ENCODE results near the gene CMIP.

CMIP gene

DNA sequence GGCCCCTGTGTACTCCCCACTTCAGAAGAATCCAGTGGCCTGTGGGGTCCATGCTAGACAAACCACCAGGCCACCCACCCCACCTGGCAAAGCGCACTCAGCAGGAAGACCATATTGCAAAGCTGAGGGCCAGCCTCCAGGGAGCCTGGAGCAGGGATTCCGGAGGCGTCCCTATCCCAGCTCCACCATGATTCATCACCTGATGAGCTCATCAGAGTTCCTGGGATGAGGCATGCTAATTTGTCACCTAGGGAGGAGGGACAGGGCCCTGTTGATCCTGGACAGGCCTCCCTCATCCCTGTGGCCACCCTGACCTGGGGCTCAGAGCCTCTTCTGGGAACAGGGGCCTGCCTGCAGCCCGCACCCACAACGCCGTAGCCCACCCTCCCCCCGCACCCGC is 202.9 kb downstream of the CMIP start:
- DNase-seq = peak; percentile 28 to 47

DNA sequence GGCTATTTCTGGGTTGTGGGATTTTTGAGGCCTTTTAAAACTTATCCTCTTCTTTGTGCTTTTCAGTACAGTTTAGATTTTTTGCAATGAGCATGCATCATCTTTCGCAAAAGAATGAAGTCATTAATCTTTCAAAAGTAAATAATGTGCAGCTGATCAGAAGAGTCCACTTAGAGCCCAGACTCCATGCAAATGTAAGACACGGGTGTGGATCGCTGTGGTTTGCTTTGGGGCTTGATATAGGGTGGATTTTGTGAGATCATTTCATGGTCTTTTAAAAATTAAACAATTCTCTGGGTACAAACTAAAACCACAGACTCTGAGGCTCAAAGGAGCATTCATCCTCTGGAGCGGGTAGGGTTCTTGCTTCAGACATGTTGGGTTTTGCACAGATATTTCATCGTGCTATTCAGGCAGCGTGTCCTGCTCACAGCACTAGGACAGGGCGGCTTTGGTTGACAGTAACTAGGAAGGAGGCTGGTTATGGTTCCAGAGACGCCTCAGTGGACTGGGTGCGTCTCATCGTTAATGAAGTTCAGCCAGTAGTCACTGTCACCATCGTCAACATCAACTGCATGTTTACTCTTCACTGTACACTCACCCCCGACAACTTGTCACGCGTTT is 205.1 kb downstream of the CMIP start:
- no peak for DNase-seq

DNA sequence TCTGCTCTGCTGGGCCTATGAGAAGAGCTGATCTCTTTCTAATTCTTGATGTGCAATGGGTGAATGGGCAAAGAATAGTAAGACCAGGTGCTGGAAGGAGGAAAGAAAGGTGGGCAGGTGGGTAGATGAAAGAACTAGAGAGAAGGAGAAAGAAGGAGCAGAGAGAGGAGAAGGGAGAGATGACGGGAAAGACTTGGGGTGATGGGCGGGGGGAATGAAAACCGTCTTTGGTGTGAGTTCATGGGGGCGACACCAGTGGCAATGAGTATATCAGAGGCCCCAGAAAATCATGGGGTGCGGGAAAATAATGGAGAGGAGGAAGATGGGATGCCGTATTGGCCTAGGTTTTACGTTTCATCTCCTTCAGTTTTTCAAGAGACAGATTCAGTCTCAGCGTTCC is 205.7 kb downstream of the CMIP start:
- DNase-seq = no peak

DNA sequence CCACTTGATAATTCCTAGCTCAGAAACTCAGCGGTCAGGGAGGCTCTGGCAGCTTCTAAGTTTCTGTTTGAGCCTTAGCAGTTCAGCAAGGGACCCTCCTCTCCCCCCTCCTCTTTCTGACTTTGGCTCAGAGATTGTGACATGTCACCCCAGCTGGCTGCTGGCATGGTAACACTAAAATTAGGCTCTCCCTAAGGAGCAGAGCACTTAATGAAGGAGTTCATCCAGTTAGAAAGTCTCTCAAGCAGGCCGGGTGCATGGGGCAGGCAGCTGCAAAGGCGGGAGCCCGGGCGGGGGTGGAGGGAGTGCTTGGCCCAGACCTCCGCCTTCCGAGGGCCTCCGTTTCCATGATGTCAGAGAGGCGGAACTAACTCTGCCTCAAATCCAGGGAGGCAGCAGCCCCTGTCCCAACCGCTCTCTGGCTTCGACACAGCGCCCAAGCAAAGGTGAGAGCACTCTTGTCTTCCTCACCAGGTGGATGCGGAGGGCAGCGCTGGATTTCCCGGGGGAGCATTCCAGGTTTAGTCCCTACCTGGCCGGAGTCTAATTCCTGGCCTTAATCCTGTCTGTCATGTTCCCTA is 206.5 kb downstream of the CMIP start:
- DNase-seq = no peak

DNA sequence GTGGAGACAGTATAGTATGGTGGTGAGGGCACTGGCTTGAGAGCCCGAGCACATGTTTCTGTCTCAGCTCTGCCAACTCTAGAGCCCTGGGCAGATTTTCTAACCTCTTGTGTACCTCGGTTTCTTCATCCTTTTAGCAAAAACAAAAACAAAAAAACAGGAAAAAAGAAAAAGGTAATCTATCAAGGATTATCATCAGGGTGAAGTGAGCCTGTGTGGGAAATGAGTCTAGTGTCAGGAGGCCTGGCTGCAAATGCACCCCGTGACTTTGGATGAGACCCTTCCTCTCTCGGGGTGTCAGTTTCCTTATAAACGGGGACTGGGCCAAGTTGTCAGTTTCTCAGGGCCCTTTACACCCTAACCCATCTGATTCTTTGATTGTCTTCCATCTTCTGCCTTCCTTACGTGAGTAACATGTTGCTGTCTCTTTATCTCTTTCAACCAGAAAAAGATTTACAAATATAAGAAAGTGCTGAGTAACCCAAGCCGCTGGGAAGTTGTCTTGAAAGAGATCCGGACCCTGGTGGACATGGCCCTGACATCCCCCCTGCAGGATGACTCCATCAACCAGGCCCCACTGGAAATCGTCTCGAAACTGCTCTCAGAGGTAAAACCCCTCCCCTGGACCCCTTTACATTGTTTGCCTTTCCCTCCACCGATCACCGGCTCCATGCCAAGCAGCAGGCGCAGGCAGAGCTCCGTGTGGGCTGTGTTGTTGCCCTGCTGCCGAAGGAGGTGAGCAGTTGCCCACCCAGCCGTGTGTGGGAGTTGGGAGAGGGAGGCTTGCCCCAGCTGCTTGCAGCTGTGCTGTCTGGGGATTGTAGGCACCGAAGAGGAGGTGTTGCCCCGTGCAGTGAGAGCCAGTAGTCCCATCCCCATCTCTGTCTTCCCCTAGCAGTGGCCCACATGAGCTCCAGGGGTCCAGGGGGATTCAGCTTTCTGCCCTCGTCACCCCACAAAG is 207.4 kb downstream of the CMIP start:
- DNase-seq = no peak

DNA sequence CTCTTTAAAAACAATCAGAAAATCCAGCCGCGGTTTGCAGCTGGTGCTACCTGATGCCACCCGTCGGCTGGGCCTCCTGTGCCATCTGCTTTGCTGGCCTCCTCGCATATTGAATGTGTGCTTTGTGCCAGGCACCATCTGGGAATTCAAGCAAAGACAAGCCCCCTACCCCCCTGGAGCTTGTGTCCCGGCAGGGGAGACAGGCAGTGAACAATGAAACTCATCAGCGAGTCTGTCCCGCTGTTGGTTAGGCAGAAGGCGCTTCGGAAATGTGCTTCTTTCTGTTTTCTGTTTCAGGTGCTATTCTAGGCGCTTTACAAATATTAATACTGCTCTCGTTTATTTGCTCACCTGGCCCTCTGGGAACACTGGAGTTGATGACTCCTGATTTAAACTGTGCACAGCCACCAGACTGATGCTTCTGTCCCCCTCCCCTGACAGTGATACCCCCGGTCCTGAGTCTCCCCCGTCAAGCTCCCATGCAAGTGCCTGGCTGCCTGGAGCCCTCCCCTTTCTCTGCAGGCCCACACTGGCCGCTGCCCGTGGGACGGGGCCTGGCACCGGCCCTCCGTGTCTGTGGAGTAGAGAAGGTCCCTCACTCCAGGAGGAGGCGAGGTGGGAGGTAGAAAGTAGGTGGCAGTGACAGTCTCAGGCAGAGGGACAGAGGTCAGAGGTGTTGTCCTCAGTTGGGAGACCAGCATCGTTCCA is 208.3 kb downstream of the CMIP start:
- DNase-seq = no peak

DNA sequence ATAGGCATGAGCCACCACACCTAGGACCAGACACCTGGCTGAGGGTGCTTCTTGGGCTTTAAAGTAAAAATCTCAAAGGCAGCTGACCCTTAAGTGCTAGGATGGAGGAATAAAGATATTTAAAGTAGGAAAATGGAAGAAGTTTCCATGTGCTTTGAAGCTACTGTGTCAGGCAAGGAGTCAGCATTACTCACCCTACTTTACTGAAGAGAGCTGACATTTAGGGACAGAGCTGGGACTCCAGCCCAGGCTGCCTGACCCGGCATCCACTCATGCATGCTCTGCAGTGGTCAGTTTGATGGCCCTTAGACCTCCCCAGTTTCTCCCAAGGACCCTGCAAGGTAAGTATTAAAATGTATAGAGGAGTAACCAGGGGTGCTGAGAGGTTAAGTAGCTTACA is 209.7 kb downstream of the CMIP start:
- DNase-seq = no peak

DNA sequence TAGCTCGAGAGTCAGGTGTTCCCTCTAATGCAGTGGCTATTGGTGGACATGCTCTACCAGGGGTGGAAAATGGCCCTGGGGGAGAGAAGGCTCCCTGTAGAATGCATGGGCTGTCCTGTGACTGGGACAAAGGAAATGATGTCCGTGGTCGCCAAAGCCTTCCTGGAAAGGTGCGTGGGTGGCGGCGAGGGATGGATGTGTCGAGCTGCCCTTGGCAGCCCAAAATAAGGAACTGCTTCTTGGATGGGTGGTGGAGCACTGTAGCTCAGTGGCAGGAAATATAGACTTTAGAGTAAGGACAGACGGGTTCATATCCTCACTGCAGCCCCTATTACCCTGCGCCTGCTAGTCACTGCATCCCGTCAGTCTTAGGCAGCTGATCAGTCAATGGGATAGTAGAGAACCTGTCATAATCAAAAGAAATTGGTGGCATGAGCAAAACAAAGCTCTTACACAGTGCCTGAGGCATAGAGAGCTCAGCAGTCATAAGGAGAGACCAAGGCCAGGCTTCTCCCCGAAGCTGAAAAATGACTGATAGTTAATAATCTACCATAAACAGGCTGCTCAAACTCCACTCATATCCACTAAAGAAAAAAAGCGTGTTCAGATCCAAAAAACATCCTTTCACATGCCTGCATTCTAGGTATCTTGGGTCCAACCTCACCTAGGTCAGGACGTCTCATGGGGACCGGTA is 211.0 kb downstream of the CMIP start:
- no peak for DNase-seq

DNA sequence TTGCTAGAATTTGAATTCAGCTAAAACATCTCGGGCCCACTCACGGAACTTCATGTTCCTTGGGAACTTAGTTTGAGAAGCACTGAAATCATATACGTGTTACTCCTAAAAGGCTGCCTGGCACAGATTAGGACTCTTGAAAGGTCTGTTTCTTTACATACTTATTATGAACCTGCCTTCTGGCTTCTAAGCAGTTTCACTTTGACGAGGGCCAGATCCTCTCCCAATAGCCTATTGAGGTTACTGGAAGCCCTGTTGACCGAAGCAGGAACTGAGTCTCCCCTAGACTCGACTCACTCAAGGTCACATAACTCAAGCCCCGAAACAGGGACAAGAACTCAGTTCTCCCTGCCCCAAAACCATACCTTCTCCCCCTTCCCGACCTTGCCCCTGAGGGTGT is 212.6 kb downstream of the CMIP start:
- no peak for DNase-seq

DNA sequence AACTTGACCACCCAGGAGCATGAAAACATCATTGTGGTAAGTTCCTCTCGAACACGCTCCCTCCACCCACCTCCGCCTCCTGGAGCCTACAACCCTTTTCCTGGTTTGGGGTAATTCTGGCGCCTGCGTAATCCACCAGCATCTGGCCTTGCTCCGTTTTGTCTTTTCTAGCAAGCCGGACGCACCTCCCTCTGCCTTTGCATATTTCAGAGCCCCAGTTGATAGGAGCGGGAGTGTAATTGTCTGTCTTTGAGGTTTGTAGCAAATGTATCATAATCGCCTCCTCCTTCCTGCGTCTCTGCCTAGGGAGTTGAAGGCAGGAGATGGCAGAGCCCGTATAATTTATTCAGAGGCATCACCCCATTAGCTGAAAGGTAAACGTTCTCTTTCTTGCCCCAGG is 213.2 kb downstream of the CMIP start:
- DNase-seq = no peak

DNA sequence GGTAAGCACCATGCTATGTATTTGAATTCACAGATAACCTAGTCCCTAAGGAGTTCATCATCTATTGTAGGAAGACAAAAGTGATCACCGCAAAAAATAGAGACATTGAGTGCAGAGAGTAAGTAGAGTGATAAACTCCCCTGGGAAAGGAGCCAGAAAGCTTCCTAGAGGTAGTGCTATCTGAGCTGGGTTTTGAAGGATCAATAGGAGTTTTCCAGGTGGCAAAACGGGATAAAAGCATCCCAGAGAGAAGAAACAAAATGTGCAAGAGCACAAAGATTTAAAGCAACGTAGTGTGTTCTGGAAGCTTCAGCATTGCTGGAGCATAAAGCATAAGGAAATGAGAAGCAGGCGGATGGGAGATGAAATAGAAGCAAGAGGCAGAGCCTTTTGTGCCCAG is 213.8 kb downstream of the CMIP start:
- no peak for DNase-seq

DNA sequence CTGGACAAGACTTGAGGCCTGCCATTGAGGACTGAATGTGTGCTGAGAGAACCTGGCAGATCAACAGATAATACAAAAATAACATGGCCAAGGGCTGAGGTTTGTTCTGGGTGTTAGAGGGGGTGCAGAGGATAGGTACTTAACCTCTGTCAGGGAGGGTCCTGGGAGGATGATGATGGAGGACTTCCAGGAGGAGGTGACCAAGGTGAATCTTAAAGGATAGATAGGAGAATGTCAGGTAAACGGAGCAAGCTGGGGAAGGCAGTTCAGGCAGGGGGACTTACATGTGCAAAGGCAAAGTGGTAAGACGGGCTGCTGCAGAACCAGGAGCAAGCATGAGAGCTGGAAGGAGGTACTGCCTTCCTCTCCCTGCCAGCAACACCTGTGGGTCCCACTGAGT is 214.6 kb downstream of the CMIP start:
- no peak for DNase-seq

DNA sequence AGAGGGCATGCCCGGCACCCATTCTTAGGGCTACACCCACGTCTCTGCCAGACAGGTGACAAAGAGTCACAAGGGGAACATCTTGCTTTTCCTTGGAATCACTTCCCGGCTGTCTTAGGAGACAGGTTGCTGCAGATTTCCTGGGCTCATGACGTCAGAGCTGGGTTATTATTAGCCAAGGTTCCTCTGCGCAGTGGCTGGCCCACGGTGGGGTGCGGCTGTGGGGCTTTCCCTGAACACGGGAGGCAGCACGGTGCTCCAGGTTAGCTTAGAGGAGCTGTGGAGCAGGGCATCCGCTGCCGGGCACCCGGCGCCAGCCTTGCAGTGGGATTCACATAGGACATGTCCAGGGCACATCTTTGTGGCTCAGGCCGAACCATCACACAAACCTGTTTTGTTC is 216.5 kb downstream of the CMIP start:
- no peak for DNase-seq

DNA sequence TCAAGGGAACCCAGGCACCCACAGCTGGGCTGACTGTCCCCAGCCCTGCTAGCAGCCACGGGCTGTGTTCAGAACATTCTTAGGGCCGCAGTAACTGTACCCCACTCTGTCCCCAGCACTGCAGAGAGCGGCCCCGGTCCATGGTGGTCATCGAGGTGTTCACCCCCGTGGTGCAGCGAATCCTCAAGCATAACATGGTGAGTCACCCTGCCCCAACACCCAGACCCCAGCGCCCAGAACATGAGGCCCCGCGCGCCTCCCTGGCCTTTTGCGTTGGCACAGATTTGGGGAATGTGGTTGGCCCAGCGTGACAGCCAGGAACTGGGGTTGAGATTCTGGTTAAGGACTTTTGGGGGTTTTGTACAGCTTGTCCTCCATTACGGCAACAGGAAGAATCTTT is 219.5 kb downstream of the CMIP start:
- no peak for DNase-seq

DNA sequence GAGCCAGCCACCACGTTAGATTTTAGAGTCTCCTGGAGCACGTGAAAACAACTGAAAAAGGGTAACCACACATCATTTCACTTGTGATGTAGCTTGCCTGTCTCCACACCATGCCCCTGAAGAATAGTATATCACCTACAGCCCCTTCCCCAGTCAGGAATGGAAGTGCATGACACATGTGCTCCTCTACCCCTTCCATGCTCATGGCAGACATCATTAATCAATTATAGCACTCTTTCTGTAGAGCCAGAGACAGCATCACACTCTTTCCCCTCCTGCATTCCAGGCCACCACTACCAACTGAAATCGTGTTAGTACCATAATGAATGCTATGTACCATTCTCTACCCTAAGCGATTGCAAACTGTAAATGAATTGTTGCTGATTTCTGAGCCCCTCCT is 221.0 kb downstream of the CMIP start:
- DNase-seq = no peak

DNA sequence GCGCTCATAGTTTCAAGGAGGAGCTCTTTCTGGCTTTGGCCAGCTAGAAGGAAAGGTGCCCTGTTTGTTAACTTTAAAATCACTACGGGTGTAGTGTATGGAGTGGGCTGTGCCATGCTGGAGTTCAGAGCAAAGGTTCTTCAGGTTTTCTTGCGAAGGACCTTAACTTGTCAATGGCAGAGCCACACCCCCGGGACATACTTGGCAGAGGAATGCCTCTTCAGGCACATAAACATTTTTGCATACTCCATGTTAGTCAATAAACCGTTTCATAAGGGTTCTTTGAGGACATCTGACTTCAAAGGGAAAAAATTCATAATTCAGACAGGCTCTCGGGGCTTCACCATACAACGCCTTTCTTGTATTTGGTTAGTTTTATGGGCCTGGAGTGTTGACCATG is 221.5 kb downstream of the CMIP start:
- DNase-seq = no peak

DNA sequence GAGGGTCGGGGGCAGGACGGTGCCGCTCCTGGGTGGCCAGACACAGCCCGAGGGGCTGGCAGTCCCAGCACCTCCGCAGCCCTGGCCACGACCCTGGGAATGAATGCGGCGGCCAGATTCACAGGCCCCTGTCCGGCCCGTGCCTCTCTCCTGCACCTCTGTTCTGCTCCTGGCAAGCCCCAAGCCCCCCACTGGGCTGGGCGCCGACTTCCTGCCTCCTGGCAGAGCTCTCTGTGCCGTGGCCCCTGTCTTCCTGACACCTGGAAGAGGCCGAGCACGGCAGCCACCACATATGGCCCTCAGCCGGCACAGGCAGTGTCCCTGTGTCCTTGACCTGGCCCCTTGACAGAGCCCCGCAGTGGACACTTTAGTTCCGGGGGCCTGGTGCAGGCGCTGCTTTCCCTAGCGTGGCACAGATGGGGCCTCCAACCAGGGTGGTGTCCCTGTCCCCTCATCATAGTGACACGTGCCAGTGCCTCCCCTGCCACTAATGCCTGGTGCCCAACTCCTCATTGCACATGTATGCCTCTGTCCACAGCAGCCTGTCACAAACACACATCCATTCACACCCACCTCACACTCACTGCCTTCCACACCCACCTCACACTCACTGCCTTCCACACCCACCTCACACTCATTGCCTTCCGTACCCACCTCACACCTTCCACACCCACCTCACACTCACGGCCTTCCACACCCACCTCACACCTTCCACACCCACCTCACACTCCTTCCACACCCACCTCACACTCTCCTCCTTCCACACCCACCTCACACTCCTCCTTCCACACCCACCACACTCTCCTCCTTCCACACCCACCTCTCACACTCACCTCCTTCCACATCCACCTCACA is 223.9 kb downstream of the CMIP start:
- no peak for DNase-seq

DNA sequence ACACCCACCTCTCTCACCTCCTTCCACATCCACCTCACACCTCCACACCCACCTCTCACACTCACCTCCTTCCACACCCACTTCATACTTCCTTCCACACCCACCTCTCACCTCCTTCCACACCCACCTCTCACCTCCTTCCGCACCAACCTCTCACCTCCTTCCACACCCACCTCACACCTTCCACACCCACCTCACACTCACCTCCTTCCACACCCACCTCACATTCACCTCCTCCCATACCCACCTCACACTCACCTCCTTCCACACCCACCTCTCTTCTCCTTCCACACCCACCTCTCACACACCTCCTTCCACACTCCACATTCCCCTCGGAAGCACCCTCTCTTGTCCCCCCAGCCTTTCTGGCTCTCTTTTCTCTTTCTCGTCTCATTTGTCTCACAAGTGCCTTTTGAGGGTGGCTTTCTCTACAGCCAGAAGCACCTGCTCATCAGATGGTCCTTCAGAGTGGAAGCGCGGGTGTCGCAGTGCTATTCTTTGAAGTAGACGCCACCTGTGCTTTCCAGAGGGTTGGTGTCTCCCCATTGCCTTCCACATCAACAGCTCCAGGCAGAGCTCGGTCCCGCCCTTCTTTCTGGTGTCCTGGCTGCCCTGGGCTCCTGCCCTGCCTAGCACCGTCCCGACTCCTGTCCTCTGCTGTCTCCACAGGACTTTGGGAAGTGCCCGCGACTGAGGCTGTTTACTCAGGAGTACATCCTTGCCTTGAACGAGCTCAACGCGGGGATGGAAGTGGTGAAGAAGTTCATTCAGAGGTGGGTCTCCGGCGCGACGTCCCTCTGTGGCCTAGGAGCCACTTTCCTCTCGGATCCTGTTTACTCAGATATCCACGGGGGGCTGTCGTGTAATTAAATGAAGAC is 225.1 kb downstream of the CMIP start:
- DNase-seq = no peak

DNA sequence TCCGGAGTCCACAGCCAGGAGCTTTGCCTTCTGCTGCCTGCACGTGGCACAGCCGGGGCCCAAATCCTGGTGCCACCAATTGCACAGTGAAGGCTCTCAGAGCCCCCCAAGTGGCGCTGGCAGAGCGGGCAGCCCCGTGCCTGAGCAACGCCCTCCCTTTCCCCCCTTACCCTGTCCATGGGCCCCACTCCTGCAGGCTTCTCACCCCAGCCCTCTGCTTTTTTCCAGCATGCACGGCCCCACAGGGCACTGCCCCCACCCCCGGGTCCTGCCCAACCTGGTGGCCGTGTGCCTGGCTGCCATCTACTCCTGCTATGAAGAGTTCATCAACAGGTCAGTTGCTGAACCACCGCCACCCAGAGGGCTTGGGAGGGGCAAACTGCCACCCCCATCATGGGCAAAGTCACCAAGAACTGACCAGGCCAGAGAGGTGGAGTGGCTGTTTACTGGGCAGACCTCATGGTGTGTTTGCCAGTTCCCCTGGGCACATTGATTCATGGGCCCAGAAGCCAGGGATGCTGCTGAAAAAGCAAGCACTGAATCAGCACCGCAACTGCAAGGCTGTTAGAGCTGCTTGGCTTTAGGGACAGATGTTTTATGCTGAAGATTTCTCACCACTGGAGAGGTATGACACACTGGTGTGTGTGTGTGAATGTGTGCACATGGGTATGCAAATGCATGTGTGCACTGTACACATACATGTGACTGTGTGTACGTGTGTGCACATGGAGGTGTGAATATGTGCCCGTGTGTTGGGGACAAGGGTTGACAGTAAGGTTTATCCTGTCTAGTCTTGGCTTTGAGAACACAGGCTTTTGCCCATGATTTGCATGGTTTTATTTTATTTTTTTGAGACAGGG is 227.4 kb downstream of the CMIP start:
- DNase-seq = no peak

DNA sequence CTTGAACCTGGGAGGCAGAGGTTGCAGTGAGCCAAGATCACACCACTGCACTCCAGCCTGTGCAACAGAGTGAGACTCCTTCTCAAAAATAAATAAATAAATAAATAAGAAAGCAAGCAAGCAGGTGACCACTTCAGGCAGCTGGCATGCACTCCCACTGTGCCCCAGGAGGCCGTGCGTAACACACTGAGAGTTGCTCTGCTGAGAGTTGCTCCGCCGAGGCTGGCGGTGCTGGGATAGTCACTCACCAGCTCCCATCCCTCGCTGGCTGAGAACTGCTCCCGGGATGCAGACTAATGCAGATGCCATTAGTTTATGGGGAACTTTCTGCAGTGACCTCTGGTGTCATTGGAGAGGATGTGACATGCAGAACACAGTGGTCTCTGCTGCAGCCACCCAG is 228.8 kb downstream of the CMIP start:
- no peak for DNase-seq

Data from SW 1271 (cell line).